CD4-positive, alpha-beta T cell (primary cell): ENCODE results near the gene TSR3. TPM values are rescaled to one million over a fixed set of nuclear protein-coding genes. Genes with fewer than 3 reads are reported as not detected.

Experiments used
- ATAC-seq: fragments of 200-7000 bp; cut with Tn5 transposase; one replicate; pipeline ENCODE4 v1.10.0; 2022; ENCODE audit warnings: mild to moderate bottlenecking; ENCODE audit not compliant: poor library complexity
- CTCF ChIA-PET: fragments of 350-600 bp; sonication (Branson Sonifier 250); formaldehyde crosslinking; loops from one replicate; lab custom pipeline; 2021; ENCODE audit warnings: antibody characterized with exemption, inconsistent platforms; lab: Charles Lee
- POLR2A ChIA-PET: fragments of 350-600 bp; sonication (Branson Sonifier 250); formaldehyde crosslinking; loops from one replicate; lab custom pipeline; 2021; ENCODE audit warnings: antibody characterized with exemption, inconsistent platforms; lab: Charles Lee
- DNase-seq, 14 experiments: peaks; one replicate each; pipeline ENCODE4 v3.0.0-alpha.2; 2013 to 2020; ENCODE audit warnings: mixed read lengths in 2 of 14
- H3K27ac ChIP-seq, 2 donors: one replicate each; pipeline versions ENCODE4 v1.5.1 to v1.7.0; 2013; ENCODE audit warnings: low read length in 2 of 2, low read depth in 1 of 2, mild to moderate bottlenecking in 1 of 2
- H3K27me3 ChIP-seq, 2 experiments: 1 replicate in 1 of 2; 2 replicates in 1 of 2; pipeline versions ENCODE4 v1.6.1 to v1.7.0; 2013; ENCODE audit warnings: low read length in 2 of 2, control low read depth in 1 of 2, mild to moderate bottlenecking in 1 of 2, moderate library complexity in 1 of 2; ENCODE audit not compliant: insufficient read depth in 2 of 2, control insufficient read depth in 1 of 2
- H3K36me3 ChIP-seq: one replicate; pipeline ENCODE4 v1.6.1; 2013; ENCODE audit warnings: low read length, control low read depth; ENCODE audit not compliant: insufficient read depth
- H3K4me1 ChIP-seq: one replicate; pipeline ENCODE4 v1.6.1; 2013; ENCODE audit warnings: low read length, control low read depth; ENCODE audit not compliant: insufficient read depth
- H3K4me3 ChIP-seq: one replicate; pipeline ENCODE4 v1.5.1; 2013; ENCODE audit warnings: mild to moderate bottlenecking, low read length, moderate library complexity
- H3K9me3 ChIP-seq, 2 experiments: 1 replicate in 1 of 2; 2 replicates in 1 of 2; pipeline versions ENCODE4 v1.6.1 to v1.7.0; 2013; ENCODE audit warnings: low read length in 2 of 2, mild to moderate bottlenecking in 2 of 2, control low read depth in 1 of 2, moderate library complexity in 1 of 2; ENCODE audit not compliant: control insufficient read depth in 1 of 2, insufficient read depth in 1 of 2
- H3K27ac Mint-ChIP-seq: one replicate; pipeline ENCODE4 v1.8.0; 2020; ENCODE audit warnings: mixed read lengths
- H3K27me3 Mint-ChIP-seq: one replicate; pipeline ENCODE4 v1.8.0; 2021; ENCODE audit warnings: mixed read lengths
- H3K36me3 Mint-ChIP-seq: one replicate; pipeline ENCODE4 v1.8.0; 2021; ENCODE audit warnings: low read depth, mixed read lengths
- H3K4me1 Mint-ChIP-seq: one replicate; pipeline ENCODE4 v1.8.0; 2021; ENCODE audit warnings: low read depth, mixed read lengths
- H3K4me3 Mint-ChIP-seq: one replicate; pipeline ENCODE4 v1.8.0; 2020; ENCODE audit warnings: mild to moderate bottlenecking, mixed read lengths
- H3K9me3 Mint-ChIP-seq: one replicate; pipeline ENCODE4 v1.8.0; 2020; ENCODE audit warnings: mixed read lengths
- intact Hi-C, 2 experiments: fragments of 100-400 bp; cut with DNase I in 1 of 2; cut with micrococcal nuclease in 1 of 2; formaldehyde crosslinking; loops; one replicate each; pipeline versions ENCODE4 v1.15.1 to v1.9.0; 2023 to 2025; cut with DNase I, micrococcal nuclease
- total RNA-seq, 174 experiments: library from RNA in 2 of 174; stranded (reverse) in 2 of 174; gene quantifications; one replicate each; pipeline ENCODE4 v1.2.3 and lab custom pipeline; 2021 to 2026
- TF ChIP-seq, protein P1 (sequence below): fragments of 200-600 bp; IDR thresholded peaks from one replicate; pipeline ENCODE4 v1.8.0; 2022; ENCODE audit warnings: antibody characterized with exemption, mild to moderate bottlenecking

The TSR3 gene
- total RNA-seq, 2 experiments from 2014 or later, result 19.9 to 21.4 TPM

- ATAC-seq, result peak; percentile 21
- TF ChIP-seq, protein P1, sequence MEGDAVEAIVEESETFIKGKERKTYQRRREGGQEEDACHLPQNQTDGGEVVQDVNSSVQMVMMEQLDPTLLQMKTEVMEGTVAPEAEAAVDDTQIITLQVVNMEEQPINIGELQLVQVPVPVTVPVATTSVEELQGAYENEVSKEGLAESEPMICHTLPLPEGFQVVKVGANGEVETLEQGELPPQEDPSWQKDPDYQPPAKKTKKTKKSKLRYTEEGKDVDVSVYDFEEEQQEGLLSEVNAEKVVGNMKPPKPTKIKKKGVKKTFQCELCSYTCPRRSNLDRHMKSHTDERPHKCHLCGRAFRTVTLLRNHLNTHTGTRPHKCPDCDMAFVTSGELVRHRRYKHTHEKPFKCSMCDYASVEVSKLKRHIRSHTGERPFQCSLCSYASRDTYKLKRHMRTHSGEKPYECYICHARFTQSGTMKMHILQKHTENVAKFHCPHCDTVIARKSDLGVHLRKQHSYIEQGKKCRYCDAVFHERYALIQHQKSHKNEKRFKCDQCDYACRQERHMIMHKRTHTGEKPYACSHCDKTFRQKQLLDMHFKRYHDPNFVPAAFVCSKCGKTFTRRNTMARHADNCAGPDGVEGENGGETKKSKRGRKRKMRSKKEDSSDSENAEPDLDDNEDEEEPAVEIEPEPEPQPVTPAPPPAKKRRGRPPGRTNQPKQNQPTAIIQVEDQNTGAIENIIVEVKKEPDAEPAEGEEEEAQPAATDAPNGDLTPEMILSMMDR, result no peak
- H3K36me3 Mint-ChIP-seq, result peaks cover 25% of the 10 kb centered on the region
- H3K27ac Mint-ChIP-seq, result peak overlapping the region; percentile 80
- peaks cover 16% of the 10 kb centered on the region for H3K4me1 Mint-ChIP-seq
- POLR2A ChIA-PET, result interaction anchor here (1.5 kb wide), 2 partner anchors 9 to 42 kb away, joined by 5 to 9 read pairs; partner anchors contain the start of gene UBE2I
- H3K27ac ChIP-seq, result peak overlapping the region in 1 of 2 donors; percentile 46
- DNase-seq, result no peak
- CTCF ChIA-PET, result no interaction called here
- no peaks in the 10 kb centered on the region for H3K27me3 Mint-ChIP-seq
- H3K4me3 ChIP-seq, result peak overlapping the region; percentile 56
- no peaks in the 10 kb centered on the region for H3K9me3 ChIP-seq
- H3K4me1 ChIP-seq, result peaks cover 54% of the 10 kb centered on the region
- no peaks in the 10 kb centered on the region for H3K9me3 Mint-ChIP-seq
- intact Hi-C loops, result loop anchor here in 1 of 2 experiments (2.0 to 5.0 kb wide), 3 partner anchors 42 to 421 kb away; partner anchors contain the start of genes EME2, MRPS34, NME3 and UBE2I
- peaks cover 28% of the 10 kb centered on the region for H3K36me3 ChIP-seq
- H3K27me3 ChIP-seq, result no peaks in the 10 kb centered on the region
- H3K4me3 Mint-ChIP-seq, result peak overlapping the region; percentile 76
Measured at GRCh38 chr16:1351215-1351581, 480 bp downstream of the TSR3 start.

GRCh38 chr16:1350691-1351090 is 987 bp downstream of the TSR3 start:
- TF ChIP-seq, protein P1, result no peak
- ChIA-PET POLR2A (interaction anchor here (1.5 kb wide), 2 partner anchors 8 to 42 kb away, joined by 5 to 9 read pairs; partner anchors contain the start of gene UBE2I), CTCF (no interaction called here)
- Mint-ChIP-seq H3K9me3 (no peaks in the 10 kb centered on the region), H3K4me3 (peak overlapping the region; percentile 76), H3K36me3 (peaks cover 25% of the 10 kb centered on the region), H3K27ac (peak overlapping the region; percentile 80), H3K4me1 (peaks cover 16% of the 10 kb centered on the region), H3K27me3 (no peaks in the 10 kb centered on the region)
- no peak for ATAC-seq
- H3K4me1 ChIP-seq, result peaks cover 51% of the 10 kb centered on the region
- DNase-seq, result no peak
- peak overlapping the region; percentile 56 for H3K4me3 ChIP-seq
- no peaks in the 10 kb centered on the region for H3K9me3 ChIP-seq
- intact Hi-C loops, result loop anchor here in 1 of 2 experiments (2.0 to 5.0 kb wide), 3 partner anchors 42 to 422 kb away; partner anchors contain the start of genes EME2, MRPS34, NME3 and UBE2I
- H3K27ac ChIP-seq, result no peak overlapping the region
- no peaks in the 10 kb centered on the region for H3K27me3 ChIP-seq
- H3K36me3 ChIP-seq, result peaks cover 28% of the 10 kb centered on the region

- no peak overlapping the region for H3K27ac ChIP-seq
- intact Hi-C loops, result loop anchor here in 1 of 2 experiments (2.0 to 5.0 kb wide), 3 partner anchors 41 to 422 kb away; partner anchors contain the start of genes EME2, MRPS34, NME3 and UBE2I
- peak overlapping the region; percentile 76 for H3K4me3 Mint-ChIP-seq
- no peak for ATAC-seq
- no peak for DNase-seq
- no peaks in the 10 kb centered on the region for H3K27me3 Mint-ChIP-seq
- H3K36me3 ChIP-seq, result peaks cover 28% of the 10 kb centered on the region
- peaks cover 25% of the 10 kb centered on the region for H3K36me3 Mint-ChIP-seq
- peaks cover 16% of the 10 kb centered on the region for H3K4me1 Mint-ChIP-seq
- peaks cover 45% of the 10 kb centered on the region for H3K4me1 ChIP-seq
- no peak overlapping the region for H3K4me3 ChIP-seq
- ChIA-PET POLR2A (interaction anchor here (0.6 kb wide), 1 partner anchor 477 kb away, joined by 3 read pairs; the partner anchor contains the start of gene FAHD1), CTCF (no interaction called here)
- H3K27ac Mint-ChIP-seq, result peak overlapping the region; percentile 80
- H3K27me3 ChIP-seq, result no peaks in the 10 kb centered on the region
- H3K9me3 Mint-ChIP-seq, result no peaks in the 10 kb centered on the region
- H3K9me3 ChIP-seq, result no peaks in the 10 kb centered on the region
- TF ChIP-seq, protein P1, result no peak
Measured at GRCh38 chr16:1349951-1350350, 1.7 kb downstream of the TSR3 start.
